ENCODE measurements around the gene TRIP6.

The TRIP6 gene

DNA sequence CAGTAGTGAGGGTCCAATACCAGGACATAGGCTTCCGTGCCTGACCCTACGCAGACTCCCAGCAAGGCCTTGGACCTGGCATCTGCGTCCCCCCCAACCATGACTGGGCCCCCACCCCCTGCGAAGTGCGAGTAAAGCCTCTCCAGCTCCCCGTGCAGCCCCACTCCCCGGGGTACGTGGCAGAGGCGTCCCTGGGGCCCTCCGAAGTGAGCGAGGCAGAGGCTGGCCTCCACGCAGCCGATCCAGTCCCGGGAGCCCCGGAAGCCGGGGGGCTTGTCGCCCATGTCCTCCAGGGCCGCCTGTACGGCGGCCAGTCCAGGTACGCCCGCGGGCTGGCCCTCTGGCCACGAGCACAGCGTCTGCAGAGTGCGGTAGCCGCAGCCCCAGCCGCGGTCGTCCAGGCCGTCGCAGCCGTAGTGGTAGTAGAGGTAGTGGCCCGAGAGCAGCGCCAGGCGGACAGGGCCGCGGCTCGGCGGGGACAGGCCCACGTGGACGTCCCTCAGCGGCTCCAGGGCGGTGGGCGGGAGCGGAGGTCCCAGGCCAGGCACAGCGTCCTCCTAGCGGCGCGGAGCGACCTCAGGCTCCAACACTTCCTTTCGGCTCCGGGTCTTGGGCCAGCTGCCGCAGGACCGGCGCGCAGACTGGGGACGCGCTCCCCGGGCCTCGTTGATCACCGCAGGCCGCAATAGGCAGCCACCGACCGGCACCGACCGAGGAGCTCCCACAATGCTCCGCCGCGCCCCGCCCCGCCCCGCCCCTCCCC, 22.0 kb downstream of the TRIP6 start, which contains the start of gene UFSP1:
Gene UFSP1 (minus strand): TSS at position 728 of the 763 bp plus-strand sequence. CDS start 444 bp downstream, at position 284.
- Histone ChIP-seq H3K9ac (ENCODE audit: low read length in 5 of 5) (peak within 1 kb of the TSS in 4 of 5 donors; percentile 87 to 92 (median 89)), H3K9me3 (ENCODE audit: control insufficient read depth in 5 of 5, low read length in 5 of 5) (no peaks in the 10 kb centered on the region), H3K4me3 (ENCODE audit: low read depth in 1 of 5, low read length in 5 of 5) (peak within 1 kb of the TSS; percentile 72 to 80 (median 75)), H3K36me3 (ENCODE audit: control insufficient read depth in 5 of 5, insufficient read depth in 5 of 5, low read length in 5 of 5) (peaks cover 0 to 46% (median 45%) of the 10 kb centered on the region in 5 donors), H3K27ac (ENCODE audit: low read depth, low read length) (peak within 1 kb of the TSS; percentile 70), H3K27me3 (ENCODE audit: control insufficient read depth in 5 of 5, insufficient read depth in 4 of 5, low read length in 5 of 5) (peaks cover under 1 to 16% (median 13%) of the 10 kb centered on the region in 5 donors), H3K4me1 (ENCODE audit: control insufficient read depth in 5 of 5, insufficient read depth in 5 of 5, low read length in 5 of 5) (peaks cover 1 to 42% (median 40%) of the 10 kb centered on the region in 5 donors)

DNA sequence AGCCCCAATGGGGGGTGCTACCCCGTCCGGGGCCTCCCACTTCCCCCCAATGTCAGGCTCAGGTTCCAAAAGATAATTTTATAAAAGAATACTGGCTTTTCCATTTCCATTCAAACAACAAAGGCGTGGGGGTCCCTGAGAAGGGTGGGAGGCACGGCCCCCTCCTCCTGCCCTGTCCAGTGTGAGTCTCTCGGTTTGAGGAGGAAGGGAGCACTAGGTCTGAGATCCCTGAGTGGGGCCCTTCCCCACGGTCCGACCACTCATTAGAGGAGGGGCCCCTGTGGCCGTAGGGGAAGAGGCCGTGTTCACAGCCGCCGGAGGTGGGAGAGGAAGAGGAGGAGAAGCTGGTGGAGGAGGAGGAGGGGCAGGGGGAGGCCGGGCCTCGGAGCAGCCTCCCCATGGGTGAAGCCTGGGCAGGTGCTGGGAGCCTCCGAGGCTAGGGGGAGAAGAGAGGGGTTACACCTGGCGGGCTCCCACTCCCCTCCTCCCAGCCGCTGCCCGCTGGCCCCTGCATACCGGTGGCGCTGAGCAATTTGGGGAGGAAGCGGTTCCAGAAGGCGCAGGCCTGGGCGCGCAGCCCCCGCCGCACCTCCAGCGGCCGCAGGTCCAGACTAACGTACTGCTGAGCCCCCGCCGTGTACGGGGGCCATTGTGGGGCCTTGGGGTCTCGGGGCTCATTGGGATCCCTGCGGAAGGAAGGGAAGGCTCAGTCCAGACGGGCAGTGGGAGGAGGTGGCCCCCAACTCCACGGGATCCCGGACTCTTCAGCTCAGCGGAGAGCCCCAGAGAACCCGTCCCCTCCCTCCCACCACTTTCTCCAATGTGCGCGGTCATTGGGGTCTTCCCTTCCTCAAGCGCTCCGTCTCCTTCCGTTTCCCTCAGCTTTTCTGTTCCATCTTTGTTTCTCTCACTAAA, 23.7 kb downstream of the TRIP6 start:
- peaks cover 1 to 58% (median 51%) of the 10 kb centered on the region in 5 donors for H3K4me1 ChIP-seq (ENCODE audit: control insufficient read depth in 5 of 5, insufficient read depth in 5 of 5, low read length in 5 of 5)
- H3K27ac ChIP-seq (ENCODE audit: low read depth, low read length) = peak overlapping the region; percentile 50
- peak overlapping the region in 3 of 5 donors; percentile 48 to 76 (median 56) for H3K9ac ChIP-seq (ENCODE audit: low read length in 5 of 5)
- peak overlapping the region; percentile 67 to 78 (median 72) for H3K4me3 ChIP-seq (ENCODE audit: low read depth in 1 of 5, low read length in 5 of 5)
- H3K27me3 ChIP-seq (ENCODE audit: control insufficient read depth in 5 of 5, insufficient read depth in 4 of 5, low read length in 5 of 5) = peaks cover 4 to 28% (median 20%) of the 10 kb centered on the region in 5 donors
- H3K9me3 ChIP-seq (ENCODE audit: control insufficient read depth in 5 of 5, low read length in 5 of 5) = no peaks in the 10 kb centered on the region
- H3K36me3 ChIP-seq (ENCODE audit: control insufficient read depth in 5 of 5, insufficient read depth in 5 of 5, low read length in 5 of 5) = peaks cover 0 to 29% (median 28%) of the 10 kb centered on the region in 5 donors

DNA sequence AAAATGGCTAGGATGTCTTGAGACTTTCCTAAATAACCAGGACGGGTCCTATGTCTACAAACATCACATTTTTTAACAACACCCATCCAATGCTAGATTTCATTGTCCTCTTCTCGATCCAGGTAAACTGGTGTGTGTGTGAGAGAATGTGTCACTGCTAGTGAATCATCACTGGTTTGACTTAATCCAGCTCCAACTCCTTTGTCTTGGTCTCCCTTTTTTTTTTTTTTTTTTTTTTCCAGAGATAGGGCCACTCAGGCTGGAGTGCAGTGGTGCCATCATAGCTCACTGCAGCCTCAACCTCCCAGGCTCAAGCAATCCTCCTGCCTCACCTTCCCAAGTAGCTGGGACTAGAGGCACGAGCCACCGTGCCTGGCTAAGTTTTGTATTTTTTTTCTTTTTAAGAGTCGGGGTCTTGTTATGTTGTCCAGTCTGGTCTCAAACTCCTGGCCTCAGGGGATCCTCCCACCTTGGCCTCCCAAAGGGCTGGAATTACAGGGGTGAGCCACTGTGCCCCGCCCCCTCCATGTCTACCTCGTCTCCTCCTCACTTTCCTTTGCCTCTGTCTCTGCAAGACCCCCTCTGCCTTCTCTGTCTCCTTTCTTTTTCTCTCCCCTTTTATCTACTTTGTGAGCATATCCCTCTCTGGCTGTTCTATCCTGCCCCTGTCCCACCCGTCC, 24.5 kb downstream of the TRIP6 start:
- Histone ChIP-seq H3K9ac (ENCODE audit: low read length in 5 of 5) (no peak overlapping the region), H3K4me3 (ENCODE audit: low read depth in 1 of 5, low read length in 5 of 5) (no peak overlapping the region), H3K36me3 (ENCODE audit: control insufficient read depth in 5 of 5, insufficient read depth in 5 of 5, low read length in 5 of 5) (peaks cover 0 to 21% (median 20%) of the 10 kb centered on the region in 5 donors), H3K27ac (ENCODE audit: low read depth, low read length) (no peak overlapping the region), H3K9me3 (ENCODE audit: control insufficient read depth in 5 of 5, low read length in 5 of 5) (no peaks in the 10 kb centered on the region), H3K4me1 (ENCODE audit: control insufficient read depth in 5 of 5, insufficient read depth in 5 of 5, low read length in 5 of 5) (peaks cover 1 to 66% (median 59%) of the 10 kb centered on the region in 5 donors), H3K27me3 (ENCODE audit: control insufficient read depth in 5 of 5, insufficient read depth in 4 of 5, low read length in 5 of 5) (peaks cover 10 to 36% (median 27%) of the 10 kb centered on the region in 5 donors)

DNA sequence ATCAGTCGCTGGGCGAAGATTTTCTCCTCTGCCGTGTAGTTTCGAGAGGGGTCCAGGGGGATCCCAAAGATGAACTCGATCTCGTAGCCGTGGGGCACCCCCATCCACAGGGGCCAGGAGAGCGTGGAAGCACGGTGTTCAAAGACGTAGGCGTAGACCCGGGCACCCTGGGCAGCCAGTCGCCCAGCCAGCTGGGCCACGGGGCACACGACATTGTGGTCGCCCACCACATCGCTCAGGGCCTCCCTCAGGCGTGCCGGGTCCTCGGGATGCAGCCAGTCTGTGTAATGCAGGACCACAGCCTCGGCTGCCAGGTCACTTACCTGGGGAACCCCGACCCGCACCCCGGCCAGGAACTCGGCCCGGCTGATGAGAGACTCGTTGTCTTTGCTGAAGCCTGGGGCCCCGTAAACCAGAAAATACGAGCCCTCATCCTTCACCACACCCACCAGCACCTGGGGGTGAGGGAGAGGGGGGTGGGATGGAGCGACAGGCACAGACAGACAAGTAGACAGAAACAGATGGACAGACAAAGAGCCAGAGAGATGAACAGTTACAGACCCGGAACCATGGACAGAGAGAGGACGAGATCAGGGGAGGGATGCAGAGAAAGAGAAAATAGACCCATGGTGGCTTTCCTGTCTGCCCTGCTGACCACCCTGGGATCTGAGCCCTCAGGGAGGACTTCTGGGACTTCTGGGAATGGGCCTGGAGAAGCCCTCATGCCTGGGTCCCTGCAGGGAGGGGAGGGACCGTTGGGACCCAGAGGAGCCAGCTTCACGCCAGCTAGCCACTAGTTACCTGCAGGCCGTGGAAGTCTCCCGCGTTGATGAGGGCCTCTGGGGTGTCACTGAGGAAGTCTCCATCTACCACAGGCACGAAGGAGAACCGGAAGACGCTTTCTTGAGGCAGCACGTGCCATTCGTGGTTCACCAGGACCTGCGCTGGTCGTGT, 25.5 kb downstream of the TRIP6 start:
- no peak overlapping the region for H3K27ac ChIP-seq (ENCODE audit: low read depth, low read length)
- H3K36me3 ChIP-seq (ENCODE audit: control insufficient read depth in 5 of 5, insufficient read depth in 5 of 5, low read length in 5 of 5) = peaks cover 0 to 12% (median 10%) of the 10 kb centered on the region in 5 donors
- H3K4me3 ChIP-seq (ENCODE audit: low read depth in 1 of 5, low read length in 5 of 5) = no peak overlapping the region
- H3K27me3 ChIP-seq (ENCODE audit: control insufficient read depth in 5 of 5, insufficient read depth in 4 of 5, low read length in 5 of 5) = peaks cover 11 to 41% (median 30%) of the 10 kb centered on the region in 5 donors
- no peaks in the 10 kb centered on the region for H3K9me3 ChIP-seq (ENCODE audit: control insufficient read depth in 5 of 5, low read length in 5 of 5)
- H3K4me1 ChIP-seq (ENCODE audit: control insufficient read depth in 5 of 5, insufficient read depth in 5 of 5, low read length in 5 of 5) = peaks cover 1 to 64% (median 56%) of the 10 kb centered on the region in 5 donors
- H3K9ac ChIP-seq (ENCODE audit: low read length in 5 of 5) = no peak overlapping the region

DNA sequence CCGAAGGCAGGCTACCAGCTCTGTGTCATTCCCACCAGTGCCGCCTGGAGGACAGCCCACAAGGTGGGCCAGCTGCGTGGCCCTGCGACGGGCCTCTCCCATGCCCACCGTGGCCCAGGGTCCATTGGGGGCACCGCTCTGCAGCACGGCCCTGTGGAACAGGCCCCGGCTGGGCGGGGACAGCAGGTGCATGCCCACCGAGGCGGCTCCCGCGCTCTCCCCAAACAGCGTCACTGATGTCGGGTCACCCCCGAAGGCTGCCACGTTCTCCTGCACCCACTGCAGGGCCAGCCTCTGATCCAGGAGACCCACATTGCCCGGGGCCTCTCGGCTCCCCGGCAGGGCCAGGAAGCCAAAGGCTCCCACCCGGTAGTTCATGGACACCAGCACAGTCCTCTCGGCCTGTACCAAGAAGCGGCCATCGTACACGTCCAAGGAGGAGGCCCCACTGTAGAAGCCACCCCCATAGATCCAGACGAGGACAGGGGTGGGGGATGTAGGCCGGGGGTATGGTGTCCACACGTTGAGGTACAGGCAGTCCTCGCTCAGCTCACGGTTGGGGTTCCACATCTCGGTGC, 26.2 kb downstream of the TRIP6 start:
- Histone ChIP-seq H3K9ac (ENCODE audit: low read length in 5 of 5) (no peak overlapping the region), H3K27ac (ENCODE audit: low read depth, low read length) (no peak overlapping the region), H3K4me1 (ENCODE audit: control insufficient read depth in 5 of 5, insufficient read depth in 5 of 5, low read length in 5 of 5) (peaks cover 0 to 56% (median 49%) of the 10 kb centered on the region in 5 donors), H3K9me3 (ENCODE audit: control insufficient read depth in 5 of 5, low read length in 5 of 5) (no peaks in the 10 kb centered on the region), H3K36me3 (ENCODE audit: control insufficient read depth in 5 of 5, insufficient read depth in 5 of 5, low read length in 5 of 5) (peaks cover 0 to 4% (median 3%) of the 10 kb centered on the region in 5 donors), H3K27me3 (ENCODE audit: control insufficient read depth in 5 of 5, insufficient read depth in 4 of 5, low read length in 5 of 5) (peaks cover 13 to 44% (median 35%) of the 10 kb centered on the region in 5 donors), H3K4me3 (ENCODE audit: low read depth in 1 of 5, low read length in 5 of 5) (no peak overlapping the region)

DNA sequence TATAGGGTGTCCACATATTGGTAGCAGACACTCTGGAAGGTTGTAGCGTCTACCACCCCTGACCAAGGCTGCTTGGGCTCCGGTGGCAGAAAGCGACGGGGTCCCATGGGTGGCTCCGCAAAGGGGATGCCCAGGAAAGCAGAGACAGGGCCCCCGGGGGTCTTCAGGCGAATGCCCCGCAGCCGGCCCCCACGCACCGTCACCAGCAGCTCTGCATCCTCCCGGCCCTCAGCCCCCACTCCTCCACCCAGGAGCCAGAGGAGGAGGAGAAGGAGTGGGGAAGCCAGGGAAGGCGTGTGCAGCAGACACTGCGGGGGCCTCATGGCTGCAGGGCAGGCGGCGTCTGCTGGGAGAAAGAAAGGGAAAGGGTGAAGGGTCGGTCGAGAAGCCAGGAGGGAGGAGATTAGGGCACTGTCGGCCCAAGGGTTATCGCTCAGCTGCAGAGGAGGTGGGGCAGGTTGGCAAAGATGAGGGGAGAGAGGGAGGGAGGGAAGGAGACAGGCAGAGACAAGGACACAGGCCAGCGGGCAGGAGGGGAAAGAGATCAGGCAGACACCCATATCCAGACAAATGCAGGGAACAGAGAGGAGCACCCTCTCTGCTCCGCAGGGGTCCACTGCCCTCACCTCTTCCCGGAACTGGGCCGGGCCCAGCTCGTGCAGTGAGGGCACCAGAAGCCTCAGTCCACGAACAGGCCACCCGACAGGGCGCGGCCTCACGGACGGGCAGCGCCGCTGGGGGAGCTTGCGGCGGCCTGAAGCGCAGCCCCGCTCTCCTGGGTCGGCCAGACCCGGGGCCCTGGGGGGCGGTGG, 26.9 kb downstream of the TRIP6 start:
- no peak overlapping the region for H3K4me3 ChIP-seq (ENCODE audit: low read depth in 1 of 5, low read length in 5 of 5)
- H3K9me3 ChIP-seq (ENCODE audit: control insufficient read depth in 5 of 5, low read length in 5 of 5) = no peaks in the 10 kb centered on the region
- peaks cover 13 to 44% (median 35%) of the 10 kb centered on the region in 5 donors for H3K27me3 ChIP-seq (ENCODE audit: control insufficient read depth in 5 of 5, insufficient read depth in 4 of 5, low read length in 5 of 5)
- H3K36me3 ChIP-seq (ENCODE audit: control insufficient read depth in 5 of 5, insufficient read depth in 5 of 5, low read length in 5 of 5) = no peaks in the 10 kb centered on the region
- H3K4me1 ChIP-seq (ENCODE audit: control insufficient read depth in 5 of 5, insufficient read depth in 5 of 5, low read length in 5 of 5) = peaks cover 0 to 49% (median 42%) of the 10 kb centered on the region in 5 donors
- H3K9ac ChIP-seq (ENCODE audit: low read length in 5 of 5) = no peak overlapping the region
- no peak overlapping the region for H3K27ac ChIP-seq (ENCODE audit: low read depth, low read length)

DNA sequence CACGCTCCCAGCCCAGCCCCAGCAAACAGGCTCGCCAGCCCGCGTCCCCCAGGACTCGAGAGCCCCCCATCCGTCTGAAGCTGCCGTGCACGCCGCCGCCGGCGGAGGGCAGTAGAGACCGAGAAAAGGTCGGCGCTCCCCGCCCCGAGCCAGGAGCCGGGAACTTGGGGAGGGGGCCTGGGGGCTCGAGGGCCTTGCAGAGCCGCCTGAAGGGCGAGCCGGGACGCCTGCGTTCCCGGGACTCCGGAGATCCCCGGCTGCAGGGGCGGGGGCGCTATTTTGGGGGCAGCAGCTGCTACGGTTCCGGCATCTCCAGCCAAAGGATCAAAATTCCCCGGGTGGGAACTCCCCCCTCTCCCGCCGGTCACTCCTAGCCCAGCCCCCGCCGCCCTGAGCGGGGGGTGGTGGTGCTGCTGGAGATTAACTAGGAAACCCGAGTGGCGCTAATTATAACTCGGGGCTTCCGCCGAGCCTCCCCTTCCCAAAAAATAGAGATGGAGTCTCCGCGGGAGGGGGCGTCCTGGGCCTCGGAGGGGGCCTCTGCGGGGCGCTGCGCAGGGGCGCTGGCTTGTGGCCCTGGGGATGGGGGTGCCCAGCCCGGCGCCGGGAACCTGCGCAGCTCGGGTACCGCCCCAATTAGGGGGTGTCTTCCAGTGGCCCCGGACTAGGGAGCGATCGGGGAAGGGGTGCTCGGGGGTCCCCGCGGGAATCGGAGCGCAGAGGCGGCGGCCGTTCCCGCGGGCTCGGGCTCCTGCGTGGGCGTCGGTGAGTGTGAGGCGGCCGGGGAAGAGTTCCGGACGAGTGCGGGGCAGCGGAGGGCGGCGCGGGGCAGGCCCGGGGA, 27.9 kb downstream of the TRIP6 start:
- H3K27ac ChIP-seq (ENCODE audit: low read depth, low read length) = no peak overlapping the region
- H3K9ac ChIP-seq (ENCODE audit: low read length in 5 of 5) = no peak overlapping the region
- peaks cover 13 to 44% (median 35%) of the 10 kb centered on the region in 5 donors for H3K27me3 ChIP-seq (ENCODE audit: control insufficient read depth in 5 of 5, insufficient read depth in 4 of 5, low read length in 5 of 5)
- H3K4me3 ChIP-seq (ENCODE audit: low read depth in 1 of 5, low read length in 5 of 5) = peak overlapping the region in 3 of 5 donors; percentile 22 to 51 (median 29)
- H3K4me1 ChIP-seq (ENCODE audit: control insufficient read depth in 5 of 5, insufficient read depth in 5 of 5, low read length in 5 of 5) = peaks cover 0 to 43% (median 36%) of the 10 kb centered on the region in 5 donors
- H3K9me3 ChIP-seq (ENCODE audit: control insufficient read depth in 5 of 5, low read length in 5 of 5) = no peaks in the 10 kb centered on the region
- H3K36me3 ChIP-seq (ENCODE audit: control insufficient read depth in 5 of 5, insufficient read depth in 5 of 5, low read length in 5 of 5) = no peaks in the 10 kb centered on the region

DNA sequence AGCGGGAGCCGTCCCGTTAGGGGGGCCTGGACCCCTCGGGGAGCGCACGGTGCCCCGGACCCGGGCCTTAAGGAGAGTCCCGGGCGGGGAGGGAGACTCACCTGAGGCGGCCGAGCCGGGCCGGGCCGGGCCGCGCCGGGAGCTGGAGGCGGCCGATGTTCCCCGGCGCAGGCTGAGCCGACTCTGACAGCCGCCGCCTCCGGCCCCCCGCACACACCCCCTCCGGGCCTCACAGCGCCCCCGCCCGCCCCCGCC, 28.4 kb downstream of the TRIP6 start, which contains the start of gene ACHE:
Gene ACHE (minus strand): TSS at position 188 of the 255 bp plus-strand sequence. CDS start 1,656 bp downstream, outside the sequence.
- Histone ChIP-seq H3K9ac (ENCODE audit: low read length in 5 of 5) (no peak within 1 kb of the TSS), H3K27ac (ENCODE audit: low read depth, low read length) (no peak within 1 kb of the TSS), H3K4me1 (ENCODE audit: control insufficient read depth in 5 of 5, insufficient read depth in 5 of 5, low read length in 5 of 5) (peaks cover 0 to 38% (median 30%) of the 10 kb centered on the region in 5 donors), H3K36me3 (ENCODE audit: control insufficient read depth in 5 of 5, insufficient read depth in 5 of 5, low read length in 5 of 5) (no peaks in the 10 kb centered on the region), H3K9me3 (ENCODE audit: control insufficient read depth in 5 of 5, low read length in 5 of 5) (no peaks in the 10 kb centered on the region), H3K4me3 (ENCODE audit: low read depth in 1 of 5, low read length in 5 of 5) (peak within 1 kb of the TSS; percentile 22 to 59 (median 29)), H3K27me3 (ENCODE audit: control insufficient read depth in 5 of 5, insufficient read depth in 4 of 5, low read length in 5 of 5) (peaks cover 13 to 46% (median 35%) of the 10 kb centered on the region in 5 donors)
